ENCODE measurements around the gene TESMIN.

Gene TESMIN

DNA sequence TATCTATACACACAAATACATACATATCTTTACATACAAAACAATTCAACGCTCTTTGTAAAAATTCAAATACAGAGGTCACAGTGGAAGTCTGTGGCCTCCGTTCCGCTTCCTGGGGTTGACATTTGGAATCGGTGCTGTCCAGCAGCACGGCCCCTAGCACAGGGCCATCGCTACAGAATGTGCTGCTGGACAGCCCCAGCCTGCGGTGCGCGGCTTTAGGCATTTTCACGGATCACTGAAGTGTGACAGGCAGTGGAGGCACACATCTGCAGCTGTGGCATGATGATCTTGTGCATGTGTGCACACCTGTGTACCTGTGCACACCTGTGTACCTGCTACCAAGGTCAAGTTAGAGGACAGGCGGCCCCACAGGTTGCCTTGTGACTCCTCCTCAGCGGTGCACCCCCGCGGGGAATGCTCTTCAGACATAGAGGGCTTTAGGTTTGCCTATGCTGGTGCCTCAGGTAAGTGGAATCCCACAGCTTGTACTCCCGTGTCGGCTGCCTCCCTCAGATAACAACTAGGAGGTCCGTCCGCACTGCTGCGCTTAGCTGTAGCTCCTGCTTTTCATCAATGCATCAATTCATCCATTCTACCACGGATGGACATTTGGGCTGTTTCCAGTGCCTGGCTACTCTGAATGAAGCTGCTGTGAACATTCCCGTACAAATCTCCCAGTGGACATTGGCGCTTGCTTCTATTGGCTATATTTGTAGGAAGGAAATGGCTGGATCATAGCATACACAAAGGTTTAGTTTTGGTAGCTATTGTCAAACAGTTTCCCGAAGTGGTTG is 37.1 kb downstream of the TESMIN start:
- no peak for TF ChIP-seq MYC (IDR thresholded peaks at IDR 0.05; ENCODE audit: low read depth, low read length)
- TF ChIP-seq POLR2A (IDR thresholded peaks at IDR 0.05; ENCODE audit: extremely low read depth, insufficient read length), result no peak
- TF ChIP-seq, protein P1, sequence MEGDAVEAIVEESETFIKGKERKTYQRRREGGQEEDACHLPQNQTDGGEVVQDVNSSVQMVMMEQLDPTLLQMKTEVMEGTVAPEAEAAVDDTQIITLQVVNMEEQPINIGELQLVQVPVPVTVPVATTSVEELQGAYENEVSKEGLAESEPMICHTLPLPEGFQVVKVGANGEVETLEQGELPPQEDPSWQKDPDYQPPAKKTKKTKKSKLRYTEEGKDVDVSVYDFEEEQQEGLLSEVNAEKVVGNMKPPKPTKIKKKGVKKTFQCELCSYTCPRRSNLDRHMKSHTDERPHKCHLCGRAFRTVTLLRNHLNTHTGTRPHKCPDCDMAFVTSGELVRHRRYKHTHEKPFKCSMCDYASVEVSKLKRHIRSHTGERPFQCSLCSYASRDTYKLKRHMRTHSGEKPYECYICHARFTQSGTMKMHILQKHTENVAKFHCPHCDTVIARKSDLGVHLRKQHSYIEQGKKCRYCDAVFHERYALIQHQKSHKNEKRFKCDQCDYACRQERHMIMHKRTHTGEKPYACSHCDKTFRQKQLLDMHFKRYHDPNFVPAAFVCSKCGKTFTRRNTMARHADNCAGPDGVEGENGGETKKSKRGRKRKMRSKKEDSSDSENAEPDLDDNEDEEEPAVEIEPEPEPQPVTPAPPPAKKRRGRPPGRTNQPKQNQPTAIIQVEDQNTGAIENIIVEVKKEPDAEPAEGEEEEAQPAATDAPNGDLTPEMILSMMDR (IDR thresholded peaks at IDR 0.05; ENCODE audit: low read depth, low read length), result no peak
- TF ChIP-seq MAX (IDR thresholded peaks at IDR 0.05; ENCODE audit: low read depth, low read length), result no peak
- DNase-seq (ENCODE audit: low read depth), result no peak
- H3K4me3 ChIP-seq (ENCODE audit: low read depth, low read length), result no peak overlapping the region

GRCh38 chr11:68711114-68711513 is 40.2 kb downstream of the TESMIN start:
- DNase-seq (ENCODE audit: low read depth), result no peak
- H3K4me3 ChIP-seq (ENCODE audit: low read depth, low read length), result no peak overlapping the region

DNA sequence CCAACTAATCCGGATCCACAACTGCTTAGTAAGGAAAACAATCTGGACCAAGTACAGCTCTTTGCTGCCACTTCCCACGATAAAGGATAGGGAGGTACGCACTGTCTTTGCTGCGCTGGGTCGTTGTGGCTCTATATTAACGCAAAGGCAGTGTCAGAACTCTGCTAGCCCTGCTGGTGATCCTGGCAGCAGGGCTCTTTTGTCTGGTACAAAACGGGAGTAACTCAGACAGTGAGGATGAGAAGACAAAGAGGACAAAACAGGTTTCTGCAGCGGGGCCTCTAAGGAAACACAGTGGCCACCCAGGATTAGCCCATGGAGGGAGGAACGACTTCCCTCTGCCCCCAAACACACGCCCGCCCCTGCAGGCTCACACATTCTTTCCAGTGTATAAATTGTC is 40.9 kb downstream of the TESMIN start:
- no peak for DNase-seq (ENCODE audit: low read depth)
- no peak overlapping the region for H3K4me3 ChIP-seq (ENCODE audit: low read depth, low read length)
- no peak for TF ChIP-seq MAX (IDR thresholded peaks at IDR 0.05; ENCODE audit: low read depth, low read length)
- TF ChIP-seq POLR2A (IDR thresholded peaks at IDR 0.05; ENCODE audit: extremely low read depth, insufficient read length), result no peak
- TF ChIP-seq, protein P1 (IDR thresholded peaks at IDR 0.05; ENCODE audit: low read depth, low read length), result no peak
- TF ChIP-seq MYC (IDR thresholded peaks at IDR 0.05; ENCODE audit: low read depth, low read length), result no peak

More at GRCh38 chr11:68711114-68711513, 40.2 kb downstream of the TESMIN start:
- TF ChIP-seq POLR2A (IDR thresholded peaks at IDR 0.05; ENCODE audit: extremely low read depth, insufficient read length), result no peak
- TF ChIP-seq, protein P1 (IDR thresholded peaks at IDR 0.05; ENCODE audit: low read depth, low read length), result no peak
- no peak for TF ChIP-seq MYC (IDR thresholded peaks at IDR 0.05; ENCODE audit: low read depth, low read length)
- no peak for TF ChIP-seq MAX (IDR thresholded peaks at IDR 0.05; ENCODE audit: low read depth, low read length)

GRCh38 chr11:68709062-68709461 is 42.3 kb downstream of the TESMIN start:
- DNase-seq (ENCODE audit: low read depth), result no peak
- no peak overlapping the region for H3K4me3 ChIP-seq (ENCODE audit: low read depth, low read length)
- TF ChIP-seq POLR2A (IDR thresholded peaks at IDR 0.05; ENCODE audit: extremely low read depth, insufficient read length) (no peak), MAX (IDR thresholded peaks at IDR 0.05; ENCODE audit: low read depth, low read length) (peak; percentile 56), MYC (IDR thresholded peaks at IDR 0.05; ENCODE audit: low read depth, low read length) (no peak)
- TF ChIP-seq, protein P1 (IDR thresholded peaks at IDR 0.05; ENCODE audit: low read depth, low read length), result no peak

- DNase-seq (ENCODE audit: low read depth), result peak; percentile 66
- TF ChIP-seq MYC (IDR thresholded peaks at IDR 0.05; ENCODE audit: low read depth, low read length), result no peak
- TF ChIP-seq MAX (IDR thresholded peaks at IDR 0.05; ENCODE audit: low read depth, low read length), result no peak
- TF ChIP-seq, protein P1 (IDR thresholded peaks at IDR 0.05; ENCODE audit: low read depth, low read length), result no peak
- no peak for TF ChIP-seq POLR2A (IDR thresholded peaks at IDR 0.05; ENCODE audit: extremely low read depth, insufficient read length)
- no peak overlapping the region for H3K4me3 ChIP-seq (ENCODE audit: low read depth, low read length)
Measured at GRCh38 chr11:68707527-68707926, 43.8 kb downstream of the TESMIN start.
